ENCODE measurements around the gene CMC2.

Gene CMC2

GRCh38 chr16:80982646-80983045 lies 24.0 kb downstream of the CMC2 start:
- no peak overlapping the region for H3K4me3 ChIP-seq (ENCODE audit: low read depth in 1 of 5, low read length in 5 of 5)
- H3K9me3 ChIP-seq (ENCODE audit: control insufficient read depth in 5 of 5, low read length in 5 of 5): no peaks in the 10 kb centered on the region
- H3K36me3 ChIP-seq (ENCODE audit: control insufficient read depth in 5 of 5, insufficient read depth in 5 of 5, low read length in 5 of 5): peaks cover 3 to 11% (median 4%) of the 10 kb centered on the region in 5 donors
- no peak overlapping the region for H3K27ac ChIP-seq (ENCODE audit: low read depth, low read length)
- no peaks in the 10 kb centered on the region for H3K4me1 ChIP-seq (ENCODE audit: control insufficient read depth in 5 of 5, insufficient read depth in 5 of 5, low read length in 5 of 5)
- no peaks in the 10 kb centered on the region for H3K27me3 ChIP-seq (ENCODE audit: control insufficient read depth in 5 of 5, insufficient read depth in 4 of 5, low read length in 5 of 5)
- H3K9ac ChIP-seq (ENCODE audit: low read length in 5 of 5): no peak overlapping the region

GRCh38 chr16:80981103-80981502 lies 25.6 kb downstream of the CMC2 start:
- Histone ChIP-seq H3K4me3 (ENCODE audit: low read depth in 1 of 5, low read length in 5 of 5) (no peak overlapping the region), H3K9me3 (ENCODE audit: control insufficient read depth in 5 of 5, low read length in 5 of 5) (no peaks in the 10 kb centered on the region), H3K9ac (ENCODE audit: low read length in 5 of 5) (no peak overlapping the region), H3K27me3 (ENCODE audit: control insufficient read depth in 5 of 5, insufficient read depth in 4 of 5, low read length in 5 of 5) (no peaks in the 10 kb centered on the region), H3K4me1 (ENCODE audit: control insufficient read depth in 5 of 5, insufficient read depth in 5 of 5, low read length in 5 of 5) (no peaks in the 10 kb centered on the region), H3K36me3 (ENCODE audit: control insufficient read depth in 5 of 5, insufficient read depth in 5 of 5, low read length in 5 of 5) (peaks cover 3 to 14% (median 7%) of the 10 kb centered on the region in 5 donors), H3K27ac (ENCODE audit: low read depth, low read length) (no peak overlapping the region)

- Histone ChIP-seq H3K9ac (ENCODE audit: low read length in 5 of 5) (no peak overlapping the region), H3K27me3 (ENCODE audit: control insufficient read depth in 5 of 5, insufficient read depth in 4 of 5, low read length in 5 of 5) (no peaks in the 10 kb centered on the region), H3K36me3 (ENCODE audit: control insufficient read depth in 5 of 5, insufficient read depth in 5 of 5, low read length in 5 of 5) (peaks cover 7 to 22% (median 14%) of the 10 kb centered on the region in 5 donors), H3K9me3 (ENCODE audit: control insufficient read depth in 5 of 5, low read length in 5 of 5) (no peaks in the 10 kb centered on the region), H3K27ac (ENCODE audit: low read depth, low read length) (no peak overlapping the region), H3K4me3 (ENCODE audit: low read depth in 1 of 5, low read length in 5 of 5) (no peak overlapping the region), H3K4me1 (ENCODE audit: control insufficient read depth in 5 of 5, insufficient read depth in 5 of 5, low read length in 5 of 5) (no peaks in the 10 kb centered on the region)
Measured at GRCh38 chr16:80976946-80977345, 29.7 kb downstream of the CMC2 start.

GRCh38 chr16:80974649-80975376 lies 31.9 kb downstream of the CMC2 start:
- Histone ChIP-seq H3K36me3 (ENCODE audit: control insufficient read depth in 5 of 5, insufficient read depth in 5 of 5, low read length in 5 of 5) (peaks cover 7 to 21% (median 13%) of the 10 kb centered on the region in 5 donors), H3K27ac (ENCODE audit: low read depth, low read length) (no peak overlapping the region), H3K4me1 (ENCODE audit: control insufficient read depth in 5 of 5, insufficient read depth in 5 of 5, low read length in 5 of 5) (no peaks in the 10 kb centered on the region), H3K4me3 (ENCODE audit: low read depth in 1 of 5, low read length in 5 of 5) (no peak overlapping the region), H3K27me3 (ENCODE audit: control insufficient read depth in 5 of 5, insufficient read depth in 4 of 5, low read length in 5 of 5) (no peaks in the 10 kb centered on the region), H3K9ac (ENCODE audit: low read length in 5 of 5) (no peak overlapping the region), H3K9me3 (ENCODE audit: control insufficient read depth in 5 of 5, low read length in 5 of 5) (no peaks in the 10 kb centered on the region)

- H3K9ac ChIP-seq (ENCODE audit: low read length in 5 of 5): no peak overlapping the region
- no peaks in the 10 kb centered on the region for H3K27me3 ChIP-seq (ENCODE audit: control insufficient read depth in 5 of 5, insufficient read depth in 4 of 5, low read length in 5 of 5)
- H3K4me1 ChIP-seq (ENCODE audit: control insufficient read depth in 5 of 5, insufficient read depth in 5 of 5, low read length in 5 of 5): no peaks in the 10 kb centered on the region
- no peak overlapping the region for H3K27ac ChIP-seq (ENCODE audit: low read depth, low read length)
- H3K4me3 ChIP-seq (ENCODE audit: low read depth in 1 of 5, low read length in 5 of 5): no peak overlapping the region
- peaks cover 7 to 17% (median 14%) of the 10 kb centered on the region in 5 donors for H3K36me3 ChIP-seq (ENCODE audit: control insufficient read depth in 5 of 5, insufficient read depth in 5 of 5, low read length in 5 of 5)
- H3K9me3 ChIP-seq (ENCODE audit: control insufficient read depth in 5 of 5, low read length in 5 of 5): no peaks in the 10 kb centered on the region
Measured at GRCh38 chr16:80973991-80974390, 32.7 kb downstream of the CMC2 start.

GRCh38 chr16:80972611-80973010 lies 34.1 kb downstream of the CMC2 start:
- Histone ChIP-seq H3K4me3 (ENCODE audit: low read depth in 1 of 5, low read length in 5 of 5) (no peak overlapping the region), H3K9ac (ENCODE audit: low read length in 5 of 5) (no peak overlapping the region), H3K4me1 (ENCODE audit: control insufficient read depth in 5 of 5, insufficient read depth in 5 of 5, low read length in 5 of 5) (no peaks in the 10 kb centered on the region), H3K27ac (ENCODE audit: low read depth, low read length) (no peak overlapping the region), H3K36me3 (ENCODE audit: control insufficient read depth in 5 of 5, insufficient read depth in 5 of 5, low read length in 5 of 5) (peaks cover 7 to 14% (median 14%) of the 10 kb centered on the region in 5 donors), H3K27me3 (ENCODE audit: control insufficient read depth in 5 of 5, insufficient read depth in 4 of 5, low read length in 5 of 5) (no peaks in the 10 kb centered on the region), H3K9me3 (ENCODE audit: control insufficient read depth in 5 of 5, low read length in 5 of 5) (no peaks in the 10 kb centered on the region)

- H3K9ac ChIP-seq (ENCODE audit: low read length in 5 of 5): no peak overlapping the region
- H3K4me1 ChIP-seq (ENCODE audit: control insufficient read depth in 5 of 5, insufficient read depth in 5 of 5, low read length in 5 of 5): no peaks in the 10 kb centered on the region
- no peak overlapping the region for H3K27ac ChIP-seq (ENCODE audit: low read depth, low read length)
- no peak overlapping the region for H3K4me3 ChIP-seq (ENCODE audit: low read depth in 1 of 5, low read length in 5 of 5)
- H3K9me3 ChIP-seq (ENCODE audit: control insufficient read depth in 5 of 5, low read length in 5 of 5): no peaks in the 10 kb centered on the region
- peaks cover 4 to 14% (median 11%) of the 10 kb centered on the region in 5 donors for H3K36me3 ChIP-seq (ENCODE audit: control insufficient read depth in 5 of 5, insufficient read depth in 5 of 5, low read length in 5 of 5)
- H3K27me3 ChIP-seq (ENCODE audit: control insufficient read depth in 5 of 5, insufficient read depth in 4 of 5, low read length in 5 of 5): no peaks in the 10 kb centered on the region
Measured at GRCh38 chr16:80971819-80972218, 34.9 kb downstream of the CMC2 start.

- Histone ChIP-seq H3K27ac (ENCODE audit: low read depth, low read length) (no peak overlapping the region), H3K4me1 (ENCODE audit: control insufficient read depth in 5 of 5, insufficient read depth in 5 of 5, low read length in 5 of 5) (no peaks in the 10 kb centered on the region)
Measured at GRCh38 chr16:80969114-80969484, 37.6 kb downstream of the CMC2 start.

GRCh38 chr16:80968386-80969113 lies 38.1 kb downstream of the CMC2 start:
- no peaks in the 10 kb centered on the region for H3K27me3 ChIP-seq (ENCODE audit: control insufficient read depth in 5 of 5, insufficient read depth in 4 of 5, low read length in 5 of 5)
- no peaks in the 10 kb centered on the region for H3K9me3 ChIP-seq (ENCODE audit: control insufficient read depth in 5 of 5, low read length in 5 of 5)
- peaks cover 0 to 4% (median 0%) of the 10 kb centered on the region in 5 donors for H3K36me3 ChIP-seq (ENCODE audit: control insufficient read depth in 5 of 5, insufficient read depth in 5 of 5, low read length in 5 of 5)
- H3K4me1 ChIP-seq (ENCODE audit: control insufficient read depth in 5 of 5, insufficient read depth in 5 of 5, low read length in 5 of 5): no peaks in the 10 kb centered on the region
- no peak overlapping the region for H3K27ac ChIP-seq (ENCODE audit: low read depth, low read length)
- H3K9ac ChIP-seq (ENCODE audit: low read length in 5 of 5): no peak overlapping the region
- H3K4me3 ChIP-seq (ENCODE audit: low read depth in 1 of 5, low read length in 5 of 5): no peak overlapping the region

More at GRCh38 chr16:80969114-80969484, 37.6 kb downstream of the CMC2 start:
- Histone ChIP-seq H3K9ac (ENCODE audit: low read length in 5 of 5) (no peak overlapping the region), H3K36me3 (ENCODE audit: control insufficient read depth in 5 of 5, insufficient read depth in 5 of 5, low read length in 5 of 5) (peaks cover 0 to 4% (median 0%) of the 10 kb centered on the region in 5 donors), H3K27me3 (ENCODE audit: control insufficient read depth in 5 of 5, insufficient read depth in 4 of 5, low read length in 5 of 5) (no peaks in the 10 kb centered on the region), H3K4me3 (ENCODE audit: low read depth in 1 of 5, low read length in 5 of 5) (no peak overlapping the region), H3K9me3 (ENCODE audit: control insufficient read depth in 5 of 5, low read length in 5 of 5) (no peaks in the 10 kb centered on the region)

- Histone ChIP-seq H3K36me3 (ENCODE audit: control insufficient read depth in 5 of 5, insufficient read depth in 5 of 5, low read length in 5 of 5) (peaks cover 0 to 4% (median 0%) of the 10 kb centered on the region in 5 donors), H3K9me3 (ENCODE audit: control insufficient read depth in 5 of 5, low read length in 5 of 5) (peaks cover 0 to 2% (median 0%) of the 10 kb centered on the region in 5 donors), H3K27ac (ENCODE audit: low read depth, low read length) (no peak overlapping the region), H3K4me1 (ENCODE audit: control insufficient read depth in 5 of 5, insufficient read depth in 5 of 5, low read length in 5 of 5) (no peaks in the 10 kb centered on the region), H3K9ac (ENCODE audit: low read length in 5 of 5) (no peak overlapping the region), H3K27me3 (ENCODE audit: control insufficient read depth in 5 of 5, insufficient read depth in 4 of 5, low read length in 5 of 5) (no peaks in the 10 kb centered on the region), H3K4me3 (ENCODE audit: low read depth in 1 of 5, low read length in 5 of 5) (no peak overlapping the region)
Measured at GRCh38 chr16:80966617-80967016, 40.1 kb downstream of the CMC2 start.
